Measurements from ENCODE around the gene AMBP.
A peak's percentile ranks its signal among the peaks of the same experiment; 100 is the strongest.

The AMBP gene

GRCh38 chr9:114112325-114112724 is 34.2 kb upstream of the AMBP start:
- no peak overlapping the region for H3K4me3 ChIP-seq (ENCODE audit: low read depth, low read length)
- DNase-seq (ENCODE audit: low read depth), result no peak
- TF ChIP-seq, protein P1, sequence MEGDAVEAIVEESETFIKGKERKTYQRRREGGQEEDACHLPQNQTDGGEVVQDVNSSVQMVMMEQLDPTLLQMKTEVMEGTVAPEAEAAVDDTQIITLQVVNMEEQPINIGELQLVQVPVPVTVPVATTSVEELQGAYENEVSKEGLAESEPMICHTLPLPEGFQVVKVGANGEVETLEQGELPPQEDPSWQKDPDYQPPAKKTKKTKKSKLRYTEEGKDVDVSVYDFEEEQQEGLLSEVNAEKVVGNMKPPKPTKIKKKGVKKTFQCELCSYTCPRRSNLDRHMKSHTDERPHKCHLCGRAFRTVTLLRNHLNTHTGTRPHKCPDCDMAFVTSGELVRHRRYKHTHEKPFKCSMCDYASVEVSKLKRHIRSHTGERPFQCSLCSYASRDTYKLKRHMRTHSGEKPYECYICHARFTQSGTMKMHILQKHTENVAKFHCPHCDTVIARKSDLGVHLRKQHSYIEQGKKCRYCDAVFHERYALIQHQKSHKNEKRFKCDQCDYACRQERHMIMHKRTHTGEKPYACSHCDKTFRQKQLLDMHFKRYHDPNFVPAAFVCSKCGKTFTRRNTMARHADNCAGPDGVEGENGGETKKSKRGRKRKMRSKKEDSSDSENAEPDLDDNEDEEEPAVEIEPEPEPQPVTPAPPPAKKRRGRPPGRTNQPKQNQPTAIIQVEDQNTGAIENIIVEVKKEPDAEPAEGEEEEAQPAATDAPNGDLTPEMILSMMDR (IDR thresholded peaks at IDR 0.05; ENCODE audit: insufficient read depth, low read depth, low read length, missing control alignments), result no peak

DNA sequence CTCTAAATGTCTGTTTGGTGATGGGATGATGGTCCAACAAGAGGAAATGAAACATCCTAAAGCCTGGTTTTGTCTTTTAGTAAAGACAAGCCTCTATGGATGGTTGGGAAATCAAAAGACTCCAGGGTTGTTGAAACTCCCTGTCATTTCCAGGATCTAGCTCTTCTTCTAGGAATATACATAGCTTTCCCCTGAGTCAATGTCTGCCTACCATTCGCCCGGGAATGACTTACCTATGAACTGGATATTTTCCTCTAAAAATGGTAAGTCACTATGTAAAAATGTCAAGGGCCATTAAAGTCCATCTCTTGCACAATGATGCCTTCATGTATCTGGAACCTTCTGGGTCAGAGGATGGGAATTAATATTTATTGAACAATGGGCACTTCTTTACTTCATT is 32.1 kb upstream of the AMBP start:
- no peak for DNase-seq (ENCODE audit: low read depth)
- H3K4me3 ChIP-seq (ENCODE audit: low read depth, low read length), result no peak overlapping the region
- TF ChIP-seq, protein P1 (IDR thresholded peaks at IDR 0.05; ENCODE audit: insufficient read depth, low read depth, low read length, missing control alignments), result no peak

DNA sequence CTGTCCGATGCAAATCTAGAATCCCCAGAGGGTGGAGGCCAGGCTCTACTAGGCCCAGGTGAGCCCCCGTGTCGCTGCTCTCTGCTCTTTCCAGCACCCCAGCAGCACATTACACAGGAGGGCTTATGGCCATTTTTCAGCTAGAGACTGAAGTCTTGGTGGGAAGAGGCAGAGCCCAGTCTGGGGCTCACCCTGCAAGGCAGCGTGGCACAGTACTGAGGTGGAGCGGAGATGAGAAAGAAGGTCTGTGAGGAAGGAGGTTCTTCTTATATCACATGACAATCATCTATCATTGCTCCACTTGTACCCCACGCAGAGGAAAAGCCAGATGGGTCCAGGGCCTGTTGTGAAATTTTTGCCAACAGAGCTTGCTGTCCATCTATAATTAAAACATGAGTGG is 31.0 kb upstream of the AMBP start:
- DNase-seq (ENCODE audit: low read depth), result no peak

DNA sequence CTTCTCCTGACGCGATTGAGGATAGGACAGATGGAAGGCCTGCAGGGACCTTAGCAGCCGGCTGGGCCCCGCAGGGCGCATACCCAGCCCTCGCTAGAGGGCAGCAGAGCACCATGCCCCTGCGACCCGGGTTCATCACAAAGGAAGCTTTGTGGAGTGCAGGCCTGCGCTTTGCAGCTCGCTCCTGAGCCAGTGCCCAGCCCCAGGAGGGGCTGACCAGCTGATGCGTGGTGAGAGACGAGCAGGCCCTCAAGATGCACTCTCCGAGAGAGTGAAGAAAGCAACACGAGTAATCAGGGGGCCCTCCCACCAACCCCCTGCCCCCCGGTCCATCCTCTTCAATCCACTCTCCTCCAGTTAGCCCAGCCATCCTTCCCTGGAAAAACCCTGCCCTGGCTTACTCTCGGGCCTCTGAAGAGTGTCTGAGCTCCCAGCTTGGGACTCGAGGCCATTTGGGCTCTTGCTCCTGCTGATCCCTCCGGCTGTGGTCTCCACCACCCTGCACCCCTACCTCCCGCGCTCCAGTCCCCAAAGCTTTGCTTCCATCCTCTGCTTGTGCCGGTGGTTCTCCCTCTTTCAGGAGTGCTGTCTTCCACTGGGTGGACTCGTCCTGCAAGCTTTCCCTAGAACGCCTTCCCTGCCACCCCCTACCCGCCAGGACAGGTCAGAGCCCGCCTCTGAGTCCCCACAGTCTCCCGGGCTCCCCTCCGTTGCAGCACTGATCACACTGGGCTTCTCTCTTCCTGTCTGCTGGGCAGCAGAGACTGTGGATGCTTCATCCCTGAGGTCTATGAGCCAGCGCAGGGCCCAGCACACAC is 30.1 kb upstream of the AMBP start:
- DNase-seq (ENCODE audit: low read depth), result peak; percentile 59
- H3K4me3 ChIP-seq (ENCODE audit: low read depth, low read length), result no peak overlapping the region
- TF ChIP-seq, protein P1 (IDR thresholded peaks at IDR 0.05; ENCODE audit: insufficient read depth, low read depth, low read length, missing control alignments), result peak; percentile 95

More for the DNA sequence above, 31.0 kb upstream of the AMBP start:
- TF ChIP-seq, protein P1 (IDR thresholded peaks at IDR 0.05; ENCODE audit: insufficient read depth, low read depth, low read length, missing control alignments), result no peak
- no peak overlapping the region for H3K4me3 ChIP-seq (ENCODE audit: low read depth, low read length)

- TF ChIP-seq, protein P1 (IDR thresholded peaks at IDR 0.05; ENCODE audit: insufficient read depth, low read depth, low read length, missing control alignments), result no peak
- no peak overlapping the region for H3K4me3 ChIP-seq (ENCODE audit: low read depth, low read length)
- DNase-seq (ENCODE audit: low read depth), result no peak
Measured at GRCh38 chr9:114107286-114108001, 29.3 kb upstream of the AMBP start.

GRCh38 chr9:114105236-114105635 is 27.1 kb upstream of the AMBP start:
- DNase-seq (ENCODE audit: low read depth), result no peak
- TF ChIP-seq, protein P1 (IDR thresholded peaks at IDR 0.05; ENCODE audit: insufficient read depth, low read depth, low read length, missing control alignments), result no peak
- no peak overlapping the region for H3K4me3 ChIP-seq (ENCODE audit: low read depth, low read length)

Measured in GM12865 (cell line).